Measurements from ENCODE around the gene TMEM141. TPM values are rescaled to one million over a fixed set of nuclear protein-coding genes. Genes with fewer than 3 reads are reported as not detected.

The TMEM141 gene
- total and polyA plus RNA-seq, 10 of the 15 experiments (the other 5 are each of a cell fraction or from before 2014, with no cell fraction given): 7.8 to 48.6 (median 34.4) TPM

- TF ChIP-seq, protein P1, sequence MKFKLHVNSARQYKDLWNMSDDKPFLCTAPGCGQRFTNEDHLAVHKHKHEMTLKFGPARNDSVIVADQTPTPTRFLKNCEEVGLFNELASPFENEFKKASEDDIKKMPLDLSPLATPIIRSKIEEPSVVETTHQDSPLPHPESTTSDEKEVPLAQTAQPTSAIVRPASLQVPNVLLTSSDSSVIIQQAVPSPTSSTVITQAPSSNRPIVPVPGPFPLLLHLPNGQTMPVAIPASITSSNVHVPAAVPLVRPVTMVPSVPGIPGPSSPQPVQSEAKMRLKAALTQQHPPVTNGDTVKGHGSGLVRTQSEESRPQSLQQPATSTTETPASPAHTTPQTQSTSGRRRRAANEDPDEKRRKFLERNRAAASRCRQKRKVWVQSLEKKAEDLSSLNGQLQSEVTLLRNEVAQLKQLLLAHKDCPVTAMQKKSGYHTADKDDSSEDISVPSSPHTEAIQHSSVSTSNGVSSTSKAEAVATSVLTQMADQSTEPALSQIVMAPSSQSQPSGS (IDR thresholded peaks at IDR 0.05; ENCODE audit: low read length): no peak
- no peak for TF ChIP-seq ZNF217 (IDR thresholded peaks at IDR 0.05)
- no peak for TF ChIP-seq FOXK2 (IDR thresholded peaks at IDR 0.05)
- TF ChIP-seq MTA3 (IDR thresholded peaks at IDR 0.05; ENCODE audit: borderline replicate concordance, low read length): no peak
Observed at GRCh38 chr9:136762915-136763648, 28.1 kb upstream of the TMEM141 start (continued).

DNA sequence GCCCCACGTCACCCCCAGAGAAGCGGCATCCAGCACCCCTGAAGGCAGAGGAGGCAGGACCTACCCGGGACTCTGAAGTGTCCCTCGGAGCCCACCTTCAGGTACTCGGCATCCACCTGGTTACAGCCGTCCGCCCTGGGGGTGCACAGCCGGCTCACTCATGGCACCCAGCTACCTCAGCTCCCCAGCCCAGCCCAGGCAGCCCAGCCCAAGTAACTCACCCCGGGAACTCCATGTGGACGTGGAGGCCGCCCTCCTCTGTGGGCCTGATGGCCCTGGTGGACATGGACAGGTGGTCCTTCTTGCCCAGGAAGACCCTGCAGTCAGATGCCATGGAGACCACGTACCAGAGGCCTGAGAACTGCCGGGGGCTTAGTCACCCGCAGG, 27.5 kb upstream of the TMEM141 start:
- Histone ChIP-seq H3K4me2 (ENCODE audit: control insufficient read depth, insufficient read depth) (no peak overlapping the region), H3K4me3 (no peak overlapping the region), H3K9ac (ENCODE audit: control insufficient read depth, insufficient read depth, low read length) (no peak overlapping the region), H4K20me1 (ENCODE audit: control insufficient read depth, insufficient read depth) (no peaks in the 10 kb centered on the region), H3K27ac (ENCODE audit: control insufficient read depth, insufficient read depth) (no peak overlapping the region), H3K27me3 (replicated peaks in 1 of 2; ENCODE audit: control insufficient read depth in 2 of 2, insufficient read depth in 2 of 2, low read length in 1 of 2) (no peaks in the 10 kb centered on the region; a peak in 1 of 4 replicates), H3K9me3 (replicated peaks; ENCODE audit: control insufficient read depth, insufficient read depth, low read length) (no peaks in the 10 kb centered on the region), H3K79me2 (ENCODE audit: control insufficient read depth, insufficient read depth, low read length) (no peaks in the 10 kb centered on the region), H2AFZ (ENCODE audit: control insufficient read depth, low read depth, low read length) (no peak overlapping the region), H3K4me1 (ENCODE audit: control insufficient read depth, insufficient read depth, low read length) (peaks cover 26% of the 10 kb centered on the region), H3K36me3 (ENCODE audit: control insufficient read depth in 2 of 2, insufficient read depth in 2 of 2, low read length in 1 of 2) (no peaks in the 10 kb centered on the region)
- ChIA-PET SMC1A (ENCODE audit: uncharacterized antibody, unreplicated experiment) (no interaction called here), POLR2A (no interaction called here), CTCF (no interaction called here), RAD21 (ENCODE audit: unreplicated experiment) (interaction anchor here (1.4 kb wide), 1 partner anchor 20 kb away, joined by 3 read pairs; no protein-coding TSS in a partner anchor)
- DNase-seq (ENCODE audit: low read depth, low spot score): no peak
- TF ChIP-seq CBX3 (IDR thresholded peaks at IDR 0.05; ENCODE audit: borderline replicate concordance, low read depth) (no peak), SREBF2 (IDR thresholded peaks at IDR 0.05; ENCODE audit: low read length) (no peak), TCF7 (IDR thresholded peaks at IDR 0.05; ENCODE audit: borderline replicate concordance) (no peak), CREB1 (IDR thresholded peaks at IDR 0.05; ENCODE audit: low read depth) (no peak), SUPT20H (IDR thresholded peaks at IDR 0.05; ENCODE audit: borderline replicate concordance, control insufficient read depth, low read depth, low read length) (no peak), HCFC1 (IDR thresholded peaks at IDR 0.05; ENCODE audit: low read length) (no peak), SP1 (IDR thresholded peaks at IDR 0.05; ENCODE audit: low read depth, low read length) (no peak), TCF12 (IDR thresholded peaks at IDR 0.05; ENCODE audit: low read depth, low read length) (no peak)
- TF ChIP-seq, protein P2, sequence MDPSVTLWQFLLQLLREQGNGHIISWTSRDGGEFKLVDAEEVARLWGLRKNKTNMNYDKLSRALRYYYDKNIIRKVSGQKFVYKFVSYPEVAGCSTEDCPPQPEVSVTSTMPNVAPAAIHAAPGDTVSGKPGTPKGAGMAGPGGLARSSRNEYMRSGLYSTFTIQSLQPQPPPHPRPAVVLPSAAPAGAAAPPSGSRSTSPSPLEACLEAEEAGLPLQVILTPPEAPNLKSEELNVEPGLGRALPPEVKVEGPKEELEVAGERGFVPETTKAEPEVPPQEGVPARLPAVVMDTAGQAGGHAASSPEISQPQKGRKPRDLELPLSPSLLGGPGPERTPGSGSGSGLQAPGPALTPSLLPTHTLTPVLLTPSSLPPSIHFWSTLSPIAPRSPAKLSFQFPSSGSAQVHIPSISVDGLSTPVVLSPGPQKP (IDR thresholded peaks at IDR 0.05; ENCODE audit: low read depth, low read length): no peak
- 74% methylated on average over 14 of the region's 14 CpGs for WGBS (ENCODE audit: insufficient coverage, insufficient replicate concordance, low lambda C conversion rate, missing lambda C conversion rate)
- intact Hi-C loops (cut with micrococcal nuclease; ENCODE audit: unreplicated experiment): no loop called here
- no peak for ATAC-seq
- FAIRE-seq: no peak
- BruUV-seq (replicated peaks): no TSS peak
- in situ Hi-C loops (cut with MboI): no loop called here
